Keratinocyte (primary cell): ENCODE measurements around the gene RBM10.

Experiments
- CTCF ChIP-seq, 3 experiments: IDR thresholded peaks in 1 of 3; conservative IDR thresholded peaks in 1 of 3; optimal IDR thresholded peaks in 1 of 3; 2 replicates in 2 of 3; 3 replicates in 1 of 3; pipeline versions ENCODE3 to v1.5.1; 2011; ENCODE audit warnings: low read length in 3 of 3, mild to moderate bottlenecking in 3 of 3, moderate library complexity in 2 of 3, control low read depth in 1 of 3, inconsistent platforms in 1 of 3; ENCODE audit not compliant: insufficient read depth in 2 of 3; ENCODE audit errors: extremely low read depth in 1 of 3
- EZH2 ChIP-seq: IDR thresholded peaks from one replicate; pipeline ENCODE4 v1.6.1; 2012; ENCODE audit warnings: inconsistent platforms, mild to moderate bottlenecking, low read length, moderate library complexity

- TF ChIP-seq CTCF (optimal IDR thresholded peaks at IDR 0.05 in 1 of 3, IDR thresholded peaks at IDR 0.05 in 1 of 3, conservative IDR thresholded peaks at IDR 0.05 in 1 of 3; ENCODE audit: extremely low read depth in 1 of 3, insufficient read depth in 2 of 3, low read length in 3 of 3): no peak
- TF ChIP-seq EZH2: no peak
Observed at GRCh38 chrX:47186096-47186740, 41.2 kb downstream of the RBM10 start.
